DND-41 (cell line): ENCODE measurements around the gene MAPKAPK3.

Experiments used
- EZH2 ChIP-seq: IDR thresholded peaks from 3 replicates; pipeline ENCODE4 v1.6.1; 2012; ENCODE audit warnings: borderline replicate concordance, low read depth, mild to moderate bottlenecking, moderate library complexity, low read length, inconsistent platforms; ENCODE audit not compliant: severe bottlenecking
- TF ChIP-seq, protein P1 (sequence below): IDR thresholded peaks from 2 replicates; pipeline ENCODE4 v1.5.1; 2012; ENCODE audit warnings: borderline replicate concordance, low read length, moderate library complexity, mild to moderate bottlenecking; ENCODE audit not compliant: poor library complexity, severe bottlenecking; ENCODE audit errors: extremely low read depth

GRCh38 chr3:50617096-50617791 is at the start of gene MAPKAPK3:
- TF ChIP-seq, protein P1, sequence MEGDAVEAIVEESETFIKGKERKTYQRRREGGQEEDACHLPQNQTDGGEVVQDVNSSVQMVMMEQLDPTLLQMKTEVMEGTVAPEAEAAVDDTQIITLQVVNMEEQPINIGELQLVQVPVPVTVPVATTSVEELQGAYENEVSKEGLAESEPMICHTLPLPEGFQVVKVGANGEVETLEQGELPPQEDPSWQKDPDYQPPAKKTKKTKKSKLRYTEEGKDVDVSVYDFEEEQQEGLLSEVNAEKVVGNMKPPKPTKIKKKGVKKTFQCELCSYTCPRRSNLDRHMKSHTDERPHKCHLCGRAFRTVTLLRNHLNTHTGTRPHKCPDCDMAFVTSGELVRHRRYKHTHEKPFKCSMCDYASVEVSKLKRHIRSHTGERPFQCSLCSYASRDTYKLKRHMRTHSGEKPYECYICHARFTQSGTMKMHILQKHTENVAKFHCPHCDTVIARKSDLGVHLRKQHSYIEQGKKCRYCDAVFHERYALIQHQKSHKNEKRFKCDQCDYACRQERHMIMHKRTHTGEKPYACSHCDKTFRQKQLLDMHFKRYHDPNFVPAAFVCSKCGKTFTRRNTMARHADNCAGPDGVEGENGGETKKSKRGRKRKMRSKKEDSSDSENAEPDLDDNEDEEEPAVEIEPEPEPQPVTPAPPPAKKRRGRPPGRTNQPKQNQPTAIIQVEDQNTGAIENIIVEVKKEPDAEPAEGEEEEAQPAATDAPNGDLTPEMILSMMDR: no peak
- TF ChIP-seq EZH2: no peak
